ENCODE measurements around the gene CLEC7A. TPM values are rescaled to one million over a fixed set of nuclear protein-coding genes. Genes with fewer than 3 reads are reported as not detected.
A peak's percentile ranks its signal among the peaks of the same experiment; 100 is the strongest.

Gene CLEC7A
- total RNA-seq, 2 donors from 2014 or later: 3.4 to 4.6 TPM

- Histone ChIP-seq H3K4me1 (replicated peaks) (no peaks in the 10 kb centered on the region), H3K27me3 (replicated peaks; ENCODE audit: insufficient read depth) (no peaks in the 10 kb centered on the region), H3K27ac (no peak overlapping the region), H3K9me3 (no peaks in the 10 kb centered on the region), H3K36me3 (no peaks in the 10 kb centered on the region), H3K4me3 (no peak overlapping the region)
- DNase-seq (ENCODE audit: low spot score): no peak
- TF ChIP-seq POLR2AphosphoS5 (IDR thresholded peaks at IDR 0.05) (no peak), POLR2A (IDR thresholded peaks at IDR 0.05) (no peak)
- TF ChIP-seq, protein P1, sequence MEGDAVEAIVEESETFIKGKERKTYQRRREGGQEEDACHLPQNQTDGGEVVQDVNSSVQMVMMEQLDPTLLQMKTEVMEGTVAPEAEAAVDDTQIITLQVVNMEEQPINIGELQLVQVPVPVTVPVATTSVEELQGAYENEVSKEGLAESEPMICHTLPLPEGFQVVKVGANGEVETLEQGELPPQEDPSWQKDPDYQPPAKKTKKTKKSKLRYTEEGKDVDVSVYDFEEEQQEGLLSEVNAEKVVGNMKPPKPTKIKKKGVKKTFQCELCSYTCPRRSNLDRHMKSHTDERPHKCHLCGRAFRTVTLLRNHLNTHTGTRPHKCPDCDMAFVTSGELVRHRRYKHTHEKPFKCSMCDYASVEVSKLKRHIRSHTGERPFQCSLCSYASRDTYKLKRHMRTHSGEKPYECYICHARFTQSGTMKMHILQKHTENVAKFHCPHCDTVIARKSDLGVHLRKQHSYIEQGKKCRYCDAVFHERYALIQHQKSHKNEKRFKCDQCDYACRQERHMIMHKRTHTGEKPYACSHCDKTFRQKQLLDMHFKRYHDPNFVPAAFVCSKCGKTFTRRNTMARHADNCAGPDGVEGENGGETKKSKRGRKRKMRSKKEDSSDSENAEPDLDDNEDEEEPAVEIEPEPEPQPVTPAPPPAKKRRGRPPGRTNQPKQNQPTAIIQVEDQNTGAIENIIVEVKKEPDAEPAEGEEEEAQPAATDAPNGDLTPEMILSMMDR (IDR thresholded peaks at IDR 0.05): peak in 3 of 4 experiments; percentile 45 to 70 (median 64)
- WGBS: 10% methylated on average over 2 of the region's 2 CpGs
- intact Hi-C loops (cut with DNase I): no loop called here
These were observed 10.0 kb upstream of the CLEC7A start for GRCh38 chr12:10140001-10140400.

GRCh38 chr12:10136637-10137205 lies 6.7 kb upstream of the CLEC7A start:
- Histone ChIP-seq H3K9me3 (no peaks in the 10 kb centered on the region), H3K36me3 (no peaks in the 10 kb centered on the region), H3K27ac (no peak overlapping the region), H3K27me3 (replicated peaks; ENCODE audit: insufficient read depth) (no peaks in the 10 kb centered on the region), H3K4me1 (replicated peaks) (no peaks in the 10 kb centered on the region), H3K4me3 (no peak overlapping the region)
- TF ChIP-seq POLR2AphosphoS5 (IDR thresholded peaks at IDR 0.05) (no peak), POLR2A (IDR thresholded peaks at IDR 0.05) (no peak)
- TF ChIP-seq, protein P1 (IDR thresholded peaks at IDR 0.05): no peak
- no peak for DNase-seq (ENCODE audit: low spot score)
- intact Hi-C loops (cut with DNase I): loop anchor here (10.0 kb wide), 2 partner anchors 102 to 392 kb away; partner anchors contain the start of gene CLEC9A
- WGBS: 64% methylated on average over 13 of the region's 13 CpGs

GRCh38 chr12:10135126-10135525 lies 5.1 kb upstream of the CLEC7A start:
- intact Hi-C loops (cut with DNase I): loop anchor here (10.0 kb wide), 2 partner anchors 100 to 390 kb away; partner anchors contain the start of gene CLEC9A
- H3K36me3 ChIP-seq: no peaks in the 10 kb centered on the region
- WGBS: 67% methylated on average over 4 of the region's 4 CpGs
- no peak for DNase-seq (ENCODE audit: low spot score)
- H3K27ac ChIP-seq: no peak overlapping the region
- no peaks in the 10 kb centered on the region for H3K27me3 ChIP-seq (replicated peaks; ENCODE audit: insufficient read depth)
- no peaks in the 10 kb centered on the region for H3K9me3 ChIP-seq
- no peaks in the 10 kb centered on the region for H3K4me1 ChIP-seq (replicated peaks)
- no peak overlapping the region for H3K4me3 ChIP-seq
- TF ChIP-seq, protein P1 (IDR thresholded peaks at IDR 0.05): no peak
- TF ChIP-seq POLR2AphosphoS5 (IDR thresholded peaks at IDR 0.05) (no peak), POLR2A (IDR thresholded peaks at IDR 0.05) (no peak)

DNA sequence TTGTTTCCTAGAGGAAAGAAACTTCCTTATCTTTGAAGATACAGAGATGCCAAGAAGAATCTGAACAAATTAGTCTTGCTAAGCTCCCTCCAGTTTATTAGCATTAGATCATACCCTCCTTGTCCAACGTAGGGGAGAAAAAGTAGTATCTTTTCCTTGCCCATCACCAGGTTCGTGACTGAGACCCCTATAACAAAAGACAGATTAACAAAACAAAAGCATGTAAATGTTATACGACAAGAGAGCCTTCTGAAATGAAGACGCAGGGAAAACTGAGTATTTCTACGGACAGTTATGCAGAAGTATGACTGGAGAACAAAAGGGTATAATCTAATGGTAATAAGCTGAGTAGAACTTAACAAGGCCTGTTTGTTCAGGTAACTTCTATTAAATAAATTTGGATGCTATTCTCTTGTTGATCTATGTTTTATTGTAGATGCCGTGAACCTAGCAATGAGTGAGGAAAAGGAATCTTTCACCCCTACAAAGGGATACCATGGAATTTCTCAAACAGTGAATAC lies 2.9 kb upstream of the CLEC7A start:
- H3K4me3 ChIP-seq: no peak overlapping the region
- H3K27me3 ChIP-seq (replicated peaks; ENCODE audit: insufficient read depth): no peaks in the 10 kb centered on the region
- no peak overlapping the region for H3K27ac ChIP-seq
- H3K9me3 ChIP-seq: no peaks in the 10 kb centered on the region
- TF ChIP-seq, protein P1 (IDR thresholded peaks at IDR 0.05): no peak
- no peak for TF ChIP-seq POLR2A (IDR thresholded peaks at IDR 0.05)
- no peak for TF ChIP-seq POLR2AphosphoS5 (IDR thresholded peaks at IDR 0.05)
- WGBS: 58% methylated on average over 6 of the region's 6 CpGs
- DNase-seq (ENCODE audit: low spot score): no peak
- no peaks in the 10 kb centered on the region for H3K36me3 ChIP-seq
- intact Hi-C loops (cut with DNase I): loop anchor here (10.0 kb wide), 2 partner anchors 98 to 388 kb away; partner anchors contain the start of gene CLEC9A
- H3K4me1 ChIP-seq (replicated peaks): no peaks in the 10 kb centered on the region

Measured in prostate gland (tissue), 2 donors.